ENCODE results near the gene CISD3.

DNA sequence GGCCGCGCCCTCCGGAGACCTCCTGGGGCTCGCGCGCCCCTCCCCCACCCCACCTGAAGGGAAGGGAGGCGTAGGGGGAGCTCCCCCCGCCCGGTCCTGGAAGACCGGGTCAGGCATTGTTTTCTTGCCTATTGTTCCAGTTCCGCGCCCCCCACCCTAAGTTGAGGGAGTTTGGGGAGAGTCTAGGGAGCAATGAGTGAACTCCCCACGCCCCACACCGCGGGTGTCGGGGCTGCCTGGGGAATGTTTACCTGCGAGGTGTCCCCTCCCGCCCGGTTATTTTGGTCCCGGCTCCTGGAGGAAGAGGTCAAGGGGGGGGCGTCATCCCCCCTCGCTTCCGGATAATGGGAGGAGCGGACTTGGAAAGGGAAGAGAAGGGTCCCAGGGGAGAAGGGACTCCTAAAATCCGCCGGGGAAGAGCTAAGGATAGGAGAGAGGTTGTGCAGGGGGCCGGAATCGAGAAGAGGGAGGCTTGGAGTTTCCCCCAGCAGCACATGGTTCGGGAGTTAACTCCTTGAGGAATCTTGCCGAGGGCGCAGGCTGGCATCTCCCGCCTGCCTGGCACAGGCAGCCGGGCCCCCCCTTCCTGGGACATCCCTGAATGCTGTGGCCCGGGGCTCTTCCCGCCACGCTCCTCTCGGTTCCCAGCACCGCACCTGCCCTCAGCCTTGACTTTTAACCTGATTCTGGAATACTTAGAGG lies 24.2 kb upstream of the CISD3 start:
- TF ChIP-seq CTCF (IDR thresholded peaks at IDR 0.05) (no peak), EZH2 (IDR thresholded peaks at IDR 0.05; ENCODE audit: borderline replicate concordance, insufficient read depth, low read depth, low read length, poor library complexity, severe bottlenecking) (no peak)
